Activated naive CD4-positive, alpha-beta T cell treated with anti-CD3 and anti-CD28 coated beads, Interleukin-2, amount 10 ng/mL, durations not matched to agents 7 days and 5 days (primary cell): ENCODE data around the gene SNED1.
"Not testable (repeated sequence)": the region's sequence is repeated elsewhere in the genome, so short reads cannot be mapped to it uniquely, and the experiment has no call there.

Experiments
- CTCF ChIA-PET: fragments of 350-600 bp; sonication (Branson Sonifier 250); formaldehyde crosslinking; loops from one replicate; lab custom pipeline; 2021; ENCODE audit warnings: antibody characterized with exemption; lab: Charles Lee
- DNase-seq: peaks from one replicate; pipeline ENCODE4 v3.0.0-alpha.2; 2020
- H3K27ac Mint-ChIP-seq: one replicate; pipeline ENCODE4 v1.8.0; 2021; ENCODE audit warnings: mild to moderate bottlenecking, moderate library complexity, mixed read lengths
- H3K27me3 Mint-ChIP-seq: one replicate; pipeline ENCODE4 v1.8.0; 2021; ENCODE audit warnings: mild to moderate bottlenecking, mixed read lengths
- H3K36me3 Mint-ChIP-seq: one replicate; pipeline ENCODE4 v1.8.0; 2021; ENCODE audit warnings: mixed read lengths
- H3K4me1 Mint-ChIP-seq: one replicate; pipeline ENCODE4 v1.8.0; 2021; ENCODE audit warnings: mixed read lengths
- H3K4me3 Mint-ChIP-seq: one replicate; pipeline ENCODE4 v1.8.0; 2021; ENCODE audit warnings: mild to moderate bottlenecking, moderate library complexity, mixed read lengths
- H3K9me3 Mint-ChIP-seq: one replicate; pipeline ENCODE4 v1.8.0; 2021; ENCODE audit warnings: mixed read lengths

SNED1 gene

GRCh38 chr2:240965296-240965904 is 33.0 kb upstream of the SNED1 start:
- H3K4me3 Mint-ChIP-seq, result no peak overlapping the region
- H3K27me3 Mint-ChIP-seq, result no peaks in the 10 kb centered on the region
- no peaks in the 10 kb centered on the region for H3K36me3 Mint-ChIP-seq
- no peak for DNase-seq
- no peaks in the 10 kb centered on the region for H3K9me3 Mint-ChIP-seq
- peaks cover 4% of the 10 kb centered on the region for H3K4me1 Mint-ChIP-seq
- CTCF ChIA-PET, result no interaction called here
- no peak overlapping the region for H3K27ac Mint-ChIP-seq

GRCh38 chr2:240965905-240966456 is 32.4 kb upstream of the SNED1 start:
- Mint-ChIP-seq H3K36me3 (no peaks in the 10 kb centered on the region), H3K27ac (no peak overlapping the region), H3K4me1 (peaks cover 4% of the 10 kb centered on the region), H3K9me3 (no peaks in the 10 kb centered on the region), H3K27me3 (peaks cover 4% of the 10 kb centered on the region), H3K4me3 (no peak overlapping the region)
- CTCF ChIA-PET, result no interaction called here
- DNase-seq, result no peak

- Mint-ChIP-seq H3K36me3 (no peaks in the 10 kb centered on the region), H3K27ac (no peak overlapping the region), H3K27me3 (peaks cover 8% of the 10 kb centered on the region), H3K4me1 (peaks cover 4% of the 10 kb centered on the region), H3K4me3 (no peak overlapping the region), H3K9me3 (no peaks in the 10 kb centered on the region)
- CTCF ChIA-PET, result no interaction called here
- DNase-seq, result no peak
These were observed 31.9 kb upstream of the SNED1 start for GRCh38 chr2:240966457-240966905.

GRCh38 chr2:240966906-240967680 is 31.3 kb upstream of the SNED1 start:
- no peaks in the 10 kb centered on the region for H3K9me3 Mint-ChIP-seq
- CTCF ChIA-PET, result no interaction called here
- H3K4me1 Mint-ChIP-seq, result peaks cover 5% of the 10 kb centered on the region
- H3K27ac Mint-ChIP-seq, result no peak overlapping the region
- no peak overlapping the region for H3K4me3 Mint-ChIP-seq
- DNase-seq, result no peak
- no peaks in the 10 kb centered on the region for H3K36me3 Mint-ChIP-seq
- peaks cover 15% of the 10 kb centered on the region for H3K27me3 Mint-ChIP-seq

- CTCF ChIA-PET, result no interaction called here
- peaks cover 22% of the 10 kb centered on the region for H3K27me3 Mint-ChIP-seq
- no peak for DNase-seq
- no peak overlapping the region for H3K27ac Mint-ChIP-seq
- no peak overlapping the region for H3K4me3 Mint-ChIP-seq
- H3K9me3 Mint-ChIP-seq, result no peaks in the 10 kb centered on the region
- no peaks in the 10 kb centered on the region for H3K36me3 Mint-ChIP-seq
- peaks cover 5% of the 10 kb centered on the region for H3K4me1 Mint-ChIP-seq
These were observed 30.5 kb upstream of the SNED1 start for GRCh38 chr2:240967681-240968621.

GRCh38 chr2:240968731-240969624 is 29.4 kb upstream of the SNED1 start:
- no peak for DNase-seq
- H3K36me3 Mint-ChIP-seq, result no peaks in the 10 kb centered on the region
- CTCF ChIA-PET, result no interaction called here
- peaks cover 9% of the 10 kb centered on the region for H3K4me1 Mint-ChIP-seq
- H3K27me3 Mint-ChIP-seq, result peaks cover 26% of the 10 kb centered on the region
- no peak overlapping the region for H3K4me3 Mint-ChIP-seq
- H3K9me3 Mint-ChIP-seq, result no peaks in the 10 kb centered on the region
- no peak overlapping the region for H3K27ac Mint-ChIP-seq

GRCh38 chr2:240970104-240970503 is 28.3 kb upstream of the SNED1 start:
- Mint-ChIP-seq H3K9me3 (no peaks in the 10 kb centered on the region), H3K4me3 (no peak overlapping the region), H3K27ac (no peak overlapping the region), H3K27me3 (peaks cover 31% of the 10 kb centered on the region), H3K4me1 (peaks cover 17% of the 10 kb centered on the region), H3K36me3 (no peaks in the 10 kb centered on the region)
- no peak for DNase-seq
- CTCF ChIA-PET, result no interaction called here

- H3K36me3 Mint-ChIP-seq, result no peaks in the 10 kb centered on the region
- CTCF ChIA-PET, result no interaction called here
- peaks cover 21% of the 10 kb centered on the region for H3K4me1 Mint-ChIP-seq
- H3K27me3 Mint-ChIP-seq, result peaks cover 38% of the 10 kb centered on the region
- H3K9me3 Mint-ChIP-seq, result no peaks in the 10 kb centered on the region
- no peak for DNase-seq
- H3K4me3 Mint-ChIP-seq, result no peak overlapping the region
- H3K27ac Mint-ChIP-seq, result no peak overlapping the region
These were observed 27.6 kb upstream of the SNED1 start for GRCh38 chr2:240970816-240971215.

GRCh38 chr2:240972201-240972600 is 26.2 kb upstream of the SNED1 start:
- H3K4me1 Mint-ChIP-seq, result peaks cover 21% of the 10 kb centered on the region
- H3K36me3 Mint-ChIP-seq, result no peaks in the 10 kb centered on the region
- CTCF ChIA-PET, result interaction anchor here (2.2 kb wide), 1 partner anchor 11 kb away, joined by 10 read pairs; no protein-coding TSS in a partner anchor
- H3K9me3 Mint-ChIP-seq, result no peaks in the 10 kb centered on the region
- no peak for DNase-seq
- no peak overlapping the region for H3K4me3 Mint-ChIP-seq
- no peak overlapping the region for H3K27ac Mint-ChIP-seq
- H3K27me3 Mint-ChIP-seq, result peaks cover 40% of the 10 kb centered on the region

- no peak for DNase-seq
- peaks cover 40% of the 10 kb centered on the region for H3K27me3 Mint-ChIP-seq
- no peak overlapping the region for H3K27ac Mint-ChIP-seq
- H3K4me1 Mint-ChIP-seq, result peaks cover 21% of the 10 kb centered on the region
- CTCF ChIA-PET, result interaction anchor here (2.2 kb wide), 1 partner anchor 10 kb away, joined by 10 read pairs; no protein-coding TSS in a partner anchor
- H3K9me3 Mint-ChIP-seq, result no peaks in the 10 kb centered on the region
- H3K4me3 Mint-ChIP-seq, result no peak overlapping the region
- H3K36me3 Mint-ChIP-seq, result no peaks in the 10 kb centered on the region
These were observed 25.5 kb upstream of the SNED1 start for GRCh38 chr2:240972636-240973521.

- Mint-ChIP-seq H3K27me3 (peaks cover 40% of the 10 kb centered on the region), H3K27ac (peak overlapping the region; percentile 89), H3K4me1 (peaks cover 21% of the 10 kb centered on the region), H3K4me3 (peak overlapping the region; percentile 17), H3K36me3 (no peaks in the 10 kb centered on the region), H3K9me3 (no peaks in the 10 kb centered on the region)
- CTCF ChIA-PET, result no interaction called here
- peak; percentile 57 for DNase-seq
These were observed 23.4 kb upstream of the SNED1 start for GRCh38 chr2:240974771-240975572.

GRCh38 chr2:240975903-240976302 is 22.5 kb upstream of the SNED1 start:
- CTCF ChIA-PET, H3K27ac Mint-ChIP-seq, H3K9me3 Mint-ChIP-seq: not testable (repeated sequence)

More at GRCh38 chr2:240975903-240976302, 22.5 kb upstream of the SNED1 start:
- H3K4me3 Mint-ChIP-seq, H3K36me3 Mint-ChIP-seq, DNase-seq: not testable (repeated sequence)
- Mint-ChIP-seq H3K27me3 (peaks cover 38% of the 10 kb centered on the region), H3K4me1 (peaks cover 17% of the 10 kb centered on the region)
